Mammary epithelial cell (primary cell): ENCODE results near the gene LRRIQ1.

Source experiments
- CTCF ChIP-seq, 2 donors: IDR thresholded peaks in 1 of 2; conservative IDR thresholded peaks in 1 of 2; 2 replicates each; pipeline ENCODE4 v1.5.1; 2011 to 2012; ENCODE audit warnings: inconsistent platforms in 2 of 2, low read length in 2 of 2, mild to moderate bottlenecking in 2 of 2, control low read depth in 1 of 2, low read depth in 1 of 2; ENCODE audit not compliant: insufficient read depth in 1 of 2; ENCODE audit errors: extremely low read depth in 1 of 2
- EZH2 ChIP-seq: IDR thresholded peaks from 2 replicates; pipeline ENCODE4 v1.6.1; 2012; ENCODE audit warnings: low read length, inconsistent platforms, borderline replicate concordance

DNA sequence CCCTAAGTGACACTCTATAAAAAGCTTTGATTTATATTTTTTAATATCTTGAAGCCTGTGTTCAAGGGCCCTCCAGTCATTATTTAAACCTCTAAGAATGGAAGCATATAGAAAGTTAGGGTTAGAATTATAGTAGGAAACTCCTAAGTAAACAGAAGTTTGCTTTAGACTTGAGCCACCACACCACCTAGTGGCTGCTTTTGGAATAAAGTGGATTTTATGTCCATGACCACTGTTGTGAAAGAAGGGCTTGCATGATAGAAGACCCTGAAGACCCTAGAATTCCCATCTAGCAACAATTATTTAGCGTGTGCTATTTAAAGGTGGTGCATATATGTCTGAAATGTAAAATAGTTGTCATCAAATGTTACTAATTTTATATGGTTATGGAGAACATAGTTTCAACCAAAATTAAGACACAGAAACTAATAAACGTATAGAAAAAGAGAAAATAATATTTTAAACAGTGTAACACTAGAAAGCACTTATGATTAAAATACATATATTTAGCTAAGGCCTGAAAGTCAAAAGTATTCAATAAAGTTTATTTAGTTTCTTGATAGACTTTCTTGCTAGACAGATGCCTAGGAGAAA is 21.3 kb downstream of the LRRIQ1 start:
- TF ChIP-seq CTCF (conservative IDR thresholded peaks at IDR 0.05 in 1 of 2, IDR thresholded peaks at IDR 0.05 in 1 of 2; ENCODE audit: extremely low read depth in 1 of 2, insufficient read depth in 1 of 2, low read depth in 1 of 2, low read length in 2 of 2) (peak; percentile 66 to 81), EZH2 (no peak)
